GM19395 (cell line): ENCODE results near the gene CLRN2.
"Not testable (repeated sequence)": the region's sequence is repeated elsewhere in the genome, so short reads cannot be mapped to it uniquely, and the experiment has no call there.

Experiments
- ATAC-seq: cut with Tn5 transposase; IDR thresholded peaks from one replicate; pipeline ENCODE4 v1.9.1; 2021; ENCODE audit warnings: mild to moderate bottlenecking, moderate library complexity; ENCODE audit not compliant: unreplicated experiment

The CLRN2 gene

GRCh38 chr4:17544205-17544604, 29.2 kb downstream of the CLRN2 start:
- ATAC-seq = no peak

GRCh38 chr4:17544831-17545234, 29.9 kb downstream of the CLRN2 start:
- no peak for ATAC-seq

- no peak for ATAC-seq
These were observed 30.6 kb downstream of the CLRN2 start for GRCh38 chr4:17545374-17546140.

GRCh38 chr4:17546222-17546621, 31.3 kb downstream of the CLRN2 start:
- ATAC-seq = no peak

GRCh38 chr4:17546678-17547077, 31.7 kb downstream of the CLRN2 start:
- no peak for ATAC-seq

GRCh38 chr4:17550549-17550948, 35.6 kb downstream of the CLRN2 start:
- ATAC-seq = no peak

- no peak for ATAC-seq
These were observed 37.5 kb downstream of the CLRN2 start for GRCh38 chr4:17552427-17552826.

GRCh38 chr4:17554568-17554967, 39.6 kb downstream of the CLRN2 start:
- ATAC-seq = no peak

- ATAC-seq = no peak
These were observed 41.5 kb downstream of the CLRN2 start for GRCh38 chr4:17556498-17556897.

- ATAC-seq = no peak
These were observed 42.9 kb downstream of the CLRN2 start for GRCh38 chr4:17557880-17558279.

GRCh38 chr4:17558941-17559708, 44.2 kb downstream of the CLRN2 start:
- ATAC-seq = no peak

- no peak for ATAC-seq
These were observed 44.7 kb downstream of the CLRN2 start for GRCh38 chr4:17559709-17560048.

- ATAC-seq = no peak
These were observed 45.2 kb downstream of the CLRN2 start for GRCh38 chr4:17560065-17560673.

- no peak for ATAC-seq
These were observed 46.4 kb downstream of the CLRN2 start for GRCh38 chr4:17561195-17561909.

GRCh38 chr4:17562157-17562556, 47.2 kb downstream of the CLRN2 start:
- no peak for ATAC-seq

- no peak for ATAC-seq
These were observed 50.9 kb downstream of the CLRN2 start for GRCh38 chr4:17565846-17566245.

- ATAC-seq = no peak
These were observed 52.3 kb downstream of the CLRN2 start for GRCh38 chr4:17567271-17567670.

GRCh38 chr4:17574206-17574605, 59.2 kb downstream of the CLRN2 start:
- ATAC-seq = no peak

GRCh38 chr4:17575177-17575576, 60.2 kb downstream of the CLRN2 start:
- ATAC-seq = not testable (repeated sequence)
